ENCODE data around the gene UQCR10.

- TF ChIP-seq, protein P1, sequence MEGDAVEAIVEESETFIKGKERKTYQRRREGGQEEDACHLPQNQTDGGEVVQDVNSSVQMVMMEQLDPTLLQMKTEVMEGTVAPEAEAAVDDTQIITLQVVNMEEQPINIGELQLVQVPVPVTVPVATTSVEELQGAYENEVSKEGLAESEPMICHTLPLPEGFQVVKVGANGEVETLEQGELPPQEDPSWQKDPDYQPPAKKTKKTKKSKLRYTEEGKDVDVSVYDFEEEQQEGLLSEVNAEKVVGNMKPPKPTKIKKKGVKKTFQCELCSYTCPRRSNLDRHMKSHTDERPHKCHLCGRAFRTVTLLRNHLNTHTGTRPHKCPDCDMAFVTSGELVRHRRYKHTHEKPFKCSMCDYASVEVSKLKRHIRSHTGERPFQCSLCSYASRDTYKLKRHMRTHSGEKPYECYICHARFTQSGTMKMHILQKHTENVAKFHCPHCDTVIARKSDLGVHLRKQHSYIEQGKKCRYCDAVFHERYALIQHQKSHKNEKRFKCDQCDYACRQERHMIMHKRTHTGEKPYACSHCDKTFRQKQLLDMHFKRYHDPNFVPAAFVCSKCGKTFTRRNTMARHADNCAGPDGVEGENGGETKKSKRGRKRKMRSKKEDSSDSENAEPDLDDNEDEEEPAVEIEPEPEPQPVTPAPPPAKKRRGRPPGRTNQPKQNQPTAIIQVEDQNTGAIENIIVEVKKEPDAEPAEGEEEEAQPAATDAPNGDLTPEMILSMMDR (IDR thresholded peaks at IDR 0.05; ENCODE audit: borderline replicate concordance, extremely low read depth, low read length, poor library complexity, severe bottlenecking) = no peak
- TF ChIP-seq EZH2 (IDR thresholded peaks at IDR 0.05; ENCODE audit: borderline replicate concordance, low read depth, low read length, severe bottlenecking) = no peak
These were observed 11.3 kb upstream of the UQCR10 start for GRCh38 chr22:29755889-29756288.

Measured in DND-41 (cell line).